Mesenchymal stem cell (in vitro differentiated cells and primary cell): ENCODE measurements around the gene DPYD.

Experiments
- DNase-seq: peaks from one replicate; pipeline ENCODE4 v3.0.0-alpha.2; 2013
- H2AFZ ChIP-seq: one replicate; pipeline ENCODE4 v1.6.1; 2013; ENCODE audit warnings: low read depth, mild to moderate bottlenecking, control low read depth, inconsistent platforms, low read length, moderate library complexity
- H2AK5ac ChIP-seq: 2 replicates; pipeline ENCODE4 v1.6.1; 2013; ENCODE audit warnings: low read length, moderate library complexity, mild to moderate bottlenecking, inconsistent platforms; ENCODE audit not compliant: severe bottlenecking
- H2BK120ac ChIP-seq: one replicate; pipeline ENCODE4 v1.6.1; 2013; ENCODE audit warnings: low read depth, mild to moderate bottlenecking, inconsistent platforms, low read length, moderate library complexity
- H2BK12ac ChIP-seq, 2 experiments: one replicate each; pipeline ENCODE4 v1.6.1; 2013; ENCODE audit warnings: inconsistent platforms in 2 of 2, low read length in 2 of 2, mild to moderate bottlenecking in 2 of 2, moderate library complexity in 2 of 2, control low read depth in 1 of 2
- H2BK15ac ChIP-seq: one replicate; pipeline ENCODE4 v1.6.1; 2013; ENCODE audit warnings: mild to moderate bottlenecking, low read depth, inconsistent platforms; ENCODE audit not compliant: poor library complexity, severe bottlenecking
- H2BK5ac ChIP-seq: 2 replicates; pipeline ENCODE4 v1.6.1; 2013; ENCODE audit warnings: low read depth, mild to moderate bottlenecking, low read length, control low read depth, inconsistent platforms; ENCODE audit not compliant: poor library complexity, severe bottlenecking
- H3K14ac ChIP-seq, 2 experiments: one replicate each; pipeline ENCODE4 v1.6.1; 2013; ENCODE audit warnings: inconsistent platforms in 2 of 2, low read length in 2 of 2, control low read depth in 1 of 2, mild to moderate bottlenecking in 1 of 2, moderate library complexity in 1 of 2
- H3K18ac ChIP-seq, 2 experiments: one replicate each; pipeline ENCODE4 v1.6.1; 2013; ENCODE audit warnings: inconsistent platforms in 2 of 2, low read length in 2 of 2, control low read depth in 1 of 2, low read depth in 1 of 2, mild to moderate bottlenecking in 1 of 2
- H3K23ac ChIP-seq, 2 experiments: one replicate each; pipeline ENCODE4 v1.6.1; 2013; ENCODE audit warnings: inconsistent platforms in 2 of 2, low read length in 2 of 2, mild to moderate bottlenecking in 2 of 2, moderate library complexity in 2 of 2, control low read depth in 1 of 2
- H3K27ac ChIP-seq: 2 replicates; pipeline ENCODE4 v1.5.1; 2013; ENCODE audit warnings: mild to moderate bottlenecking, moderate library complexity, low read length, control low read depth, inconsistent platforms; ENCODE audit not compliant: poor library complexity, severe bottlenecking
- H3K27me3 ChIP-seq, 2 experiments: 2 replicates each; pipeline versions ENCODE4 v1.6.1 to v1.7.0; 2013; ENCODE audit warnings: low read length in 2 of 2, mild to moderate bottlenecking in 2 of 2, moderate library complexity in 2 of 2, control low read depth in 1 of 2, inconsistent platforms in 1 of 2; ENCODE audit not compliant: control insufficient read depth in 1 of 2, insufficient read depth in 1 of 2
- H3K36me3 ChIP-seq, 2 experiments: 2 replicates each; pipeline versions ENCODE4 v1.6.1 to v1.7.0; 2013; ENCODE audit warnings: low read length in 2 of 2, control low read depth in 1 of 2, inconsistent platforms in 1 of 2, low read depth in 1 of 2, mild to moderate bottlenecking in 1 of 2; ENCODE audit not compliant: insufficient read depth in 2 of 2, control insufficient read depth in 1 of 2
- H3K4ac ChIP-seq, 2 experiments: one replicate each; pipeline ENCODE4 v1.6.1; 2013; ENCODE audit warnings: inconsistent platforms in 2 of 2, low read length in 2 of 2, mild to moderate bottlenecking in 2 of 2, moderate library complexity in 2 of 2, control low read depth in 1 of 2, low read depth in 1 of 2
- H3K4me1 ChIP-seq: 2 replicates; pipeline ENCODE4 v1.6.1; 2013; ENCODE audit warnings: low read depth, low read length, control low read depth; ENCODE audit not compliant: control insufficient read depth, insufficient read depth
- H3K4me2 ChIP-seq: 2 replicates; pipeline ENCODE4 v1.6.1; 2013; ENCODE audit warnings: low read length, mild to moderate bottlenecking, inconsistent platforms; ENCODE audit not compliant: poor library complexity, severe bottlenecking
- H3K4me3 ChIP-seq, 2 experiments: 2 replicates each; pipeline versions ENCODE4 v1.5.1 to v1.7.0; 2013; ENCODE audit warnings: low read length in 2 of 2, mild to moderate bottlenecking in 2 of 2, control low read depth in 1 of 2, low read depth in 1 of 2; ENCODE audit not compliant: insufficient read depth in 1 of 2
- H3K79me1 ChIP-seq: replicated peaks from 2 replicates; pipeline ENCODE4 v1.6.1; 2013; ENCODE audit warnings: mild to moderate bottlenecking, control low read depth, low read length, inconsistent platforms; ENCODE audit not compliant: poor library complexity, severe bottlenecking
- H3K9ac ChIP-seq: 2 replicates; pipeline ENCODE4 v1.7.0; 2013; ENCODE audit warnings: mild to moderate bottlenecking, low read length, moderate library complexity
- H3K9me3 ChIP-seq: 2 replicates; pipeline ENCODE4 v1.7.0; 2013; ENCODE audit warnings: mild to moderate bottlenecking, low read length; ENCODE audit not compliant: control insufficient read depth
- H4K8ac ChIP-seq: one replicate; pipeline ENCODE4 v1.6.1; 2013; ENCODE audit warnings: inconsistent platforms, mild to moderate bottlenecking, low read length, moderate library complexity
- H4K91ac ChIP-seq: one replicate; pipeline ENCODE4 v1.6.1; 2013; ENCODE audit warnings: mild to moderate bottlenecking, low read length, inconsistent platforms
- WGBS: methylation state at CpG from one replicate; pipeline ENCODE4 v1.1.7; 2013; ENCODE audit warnings: mixed read lengths; 5-methylcytosine and 5-hydroxymethylcytosine counted together

Gene DPYD

GRCh38 chr1:97942161-97943123 is 21.6 kb upstream of the DPYD start:
- no peak overlapping the region for H2BK120ac ChIP-seq
- no peak overlapping the region for H4K8ac ChIP-seq
- no peak overlapping the region for H2BK15ac ChIP-seq
- 100% methylated on average over 1 of the region's 2 CpGs for WGBS
- DNase-seq: no peak
- no peak overlapping the region for H3K4ac ChIP-seq
- H3K4me1 ChIP-seq: no peaks in the 10 kb centered on the region
- no peaks in the 10 kb centered on the region for H3K36me3 ChIP-seq
- H3K4me2 ChIP-seq: no peak overlapping the region
- H3K14ac ChIP-seq: no peak overlapping the region
- no peak overlapping the region for H3K27ac ChIP-seq
- H3K27me3 ChIP-seq: no peaks in the 10 kb centered on the region
- H2BK12ac ChIP-seq: no peak overlapping the region
- H2BK5ac ChIP-seq: no peak overlapping the region
- H3K18ac ChIP-seq: no peak overlapping the region
- H3K9ac ChIP-seq: no peak overlapping the region
- H2AFZ ChIP-seq: no peak overlapping the region
- H2AK5ac ChIP-seq: no peak overlapping the region
- no peak overlapping the region for H3K4me3 ChIP-seq
- no peaks in the 10 kb centered on the region for H3K79me1 ChIP-seq
- H3K23ac ChIP-seq: no peak overlapping the region
- no peak overlapping the region for H4K91ac ChIP-seq
- no peaks in the 10 kb centered on the region for H3K9me3 ChIP-seq

- Histone ChIP-seq H2BK15ac (no peak overlapping the region), H3K14ac (no peak overlapping the region), H3K79me1 (no peaks in the 10 kb centered on the region), H2BK120ac (no peak overlapping the region), H2AK5ac (no peak overlapping the region), H3K27ac (peak overlapping the region; percentile 71), H3K4me1 (no peaks in the 10 kb centered on the region), H3K4me3 (peak overlapping the region in 1 of 2 experiments; percentile 6), H2BK12ac (no peak overlapping the region), H4K91ac (no peak overlapping the region), H3K18ac (no peak overlapping the region), H3K9me3 (no peaks in the 10 kb centered on the region), H3K9ac (peak overlapping the region; percentile 43), H3K27me3 (no peaks in the 10 kb centered on the region), H2AFZ (no peak overlapping the region), H3K4me2 (no peak overlapping the region), H4K8ac (no peak overlapping the region), H2BK5ac (peak overlapping the region; percentile 59), H3K4ac (no peak overlapping the region), H3K23ac (no peak overlapping the region), H3K36me3 (no peaks in the 10 kb centered on the region)
- no peak for DNase-seq
- WGBS: 88% methylated on average over 3 of the region's 3 CpGs
Observed at GRCh38 chr1:97938285-97938642, 17.4 kb upstream of the DPYD start.

GRCh38 chr1:97936976-97937375 is 16.1 kb upstream of the DPYD start:
- Histone ChIP-seq H3K4me1 (no peaks in the 10 kb centered on the region), H3K14ac (no peak overlapping the region), H3K36me3 (no peaks in the 10 kb centered on the region), H4K91ac (no peak overlapping the region), H2AFZ (no peak overlapping the region), H3K9me3 (no peaks in the 10 kb centered on the region), H2AK5ac (no peak overlapping the region), H2BK15ac (no peak overlapping the region), H3K79me1 (no peaks in the 10 kb centered on the region), H3K27ac (no peak overlapping the region), H3K4ac (no peak overlapping the region), H3K23ac (no peak overlapping the region), H3K4me2 (no peak overlapping the region), H3K4me3 (no peak overlapping the region), H2BK5ac (no peak overlapping the region), H2BK120ac (no peak overlapping the region), H3K9ac (no peak overlapping the region), H4K8ac (no peak overlapping the region), H3K27me3 (no peaks in the 10 kb centered on the region), H2BK12ac (no peak overlapping the region), H3K18ac (no peak overlapping the region)
- 73% methylated on average over 2 of the region's 2 CpGs for WGBS
- no peak for DNase-seq

GRCh38 chr1:97934491-97934890 is 13.7 kb upstream of the DPYD start:
- Histone ChIP-seq H3K18ac (peak overlapping the region in 1 of 2 experiments; percentile 39), H3K9ac (no peak overlapping the region), H3K79me1 (no peaks in the 10 kb centered on the region), H4K8ac (no peak overlapping the region), H3K14ac (no peak overlapping the region), H4K91ac (no peak overlapping the region), H3K4me1 (no peaks in the 10 kb centered on the region), H3K36me3 (no peaks in the 10 kb centered on the region), H3K4me2 (no peak overlapping the region), H3K27me3 (no peaks in the 10 kb centered on the region), H3K4ac (no peak overlapping the region), H2AFZ (no peak overlapping the region), H3K4me3 (no peak overlapping the region), H3K23ac (no peak overlapping the region), H2AK5ac (no peak overlapping the region), H2BK15ac (no peak overlapping the region), H3K9me3 (no peaks in the 10 kb centered on the region), H2BK12ac (no peak overlapping the region), H2BK5ac (no peak overlapping the region), H3K27ac (no peak overlapping the region), H2BK120ac (no peak overlapping the region)
- DNase-seq: no peak
- WGBS: 90% methylated on average over 6 of the region's 6 CpGs
